PFSK-1 (cell line): ENCODE data around the gene MGAT4B.
A peak's percentile ranks its signal among the peaks of the same experiment; 100 is the strongest.

ENCODE experiments used
- FOXP2 ChIP-seq: optimal IDR thresholded peaks from 2 replicates; pipeline ENCODE3; 2011; ENCODE audit warnings: borderline replicate concordance, control low read depth, inconsistent platforms; ENCODE audit not compliant: insufficient read depth; ENCODE audit errors: extremely low read length, extremely low read depth
- POLR2AphosphoS5 ChIP-seq: IDR thresholded peaks from 2 replicates; pipeline ENCODE4 v1.6.1; 2012; ENCODE audit warnings: low read depth, mild to moderate bottlenecking, control low read depth, low read length, moderate library complexity
- REST ChIP-seq, 2 experiments: IDR thresholded peaks; 2 replicates each; pipeline versions ENCODE4 v1.6.1 to v1.8.0; 2011 to 2012; ENCODE audit warnings: low read depth in 2 of 2, low read length in 2 of 2, control low read depth in 1 of 2, inconsistent platforms in 1 of 2, mild to moderate bottlenecking in 1 of 2, moderate library complexity in 1 of 2; ENCODE audit not compliant: insufficient read depth in 1 of 2
- SIN3A ChIP-seq: IDR thresholded peaks from 2 replicates; pipeline ENCODE4 v1.6.1; 2012; ENCODE audit warnings: mild to moderate bottlenecking, low read length, moderate library complexity, borderline replicate concordance; ENCODE audit not compliant: insufficient read depth
- TAF1 ChIP-seq: IDR thresholded peaks from 2 replicates; pipeline ENCODE4 v1.6.1; 2012; ENCODE audit warnings: low read length, control low read depth, borderline replicate concordance; ENCODE audit not compliant: insufficient read depth

DNA sequence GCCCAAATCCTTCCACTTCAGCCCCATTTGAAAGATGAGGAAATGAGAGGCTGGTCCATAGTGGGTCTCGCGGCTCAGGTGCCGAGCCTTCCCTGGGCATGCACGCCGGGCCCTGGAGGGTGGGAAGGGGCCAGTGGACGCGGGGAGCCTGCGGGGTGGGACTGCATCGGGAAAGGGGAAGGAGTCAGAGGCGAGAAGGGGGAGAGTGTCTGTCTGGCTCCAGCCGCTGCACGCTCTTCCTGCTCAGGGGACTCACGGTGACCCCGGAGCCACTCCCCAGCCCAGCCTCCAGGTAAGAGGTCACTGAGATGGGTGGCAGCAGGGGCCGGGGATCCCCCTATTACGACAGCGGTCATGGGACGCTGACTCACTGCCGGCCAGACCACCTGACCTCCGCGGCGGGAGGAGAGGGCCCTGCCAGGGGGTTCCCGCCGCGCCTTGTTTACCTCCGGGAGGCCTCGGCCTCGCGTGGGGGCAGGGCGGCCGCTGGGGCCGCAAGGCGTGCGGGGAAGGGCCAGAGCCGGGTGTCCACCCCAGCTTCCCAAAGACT lies 12.2 kb upstream of the MGAT4B start:
- TF ChIP-seq POLR2AphosphoS5 (peak; percentile 46; the same call in 1 of the 2 replicates), REST (IDR thresholded peaks at IDR 0.05; ENCODE audit: insufficient read depth in 1 of 2, low read depth in 2 of 2, low read length in 2 of 2) (0 out of 4 replicates have a peak, but pooled peaks of 1 of the 2 experiments have one; percentile 19), TAF1 (no peak), SIN3A (no peak), FOXP2 (no peak)
